T-helper 9 cell (primary cell): ENCODE results near the gene MTMR4.
A peak's percentile ranks its signal among the peaks of the same experiment; 100 is the strongest.
"Not testable (repeated sequence)": the region's sequence is repeated elsewhere in the genome, so short reads cannot be mapped to it uniquely, and the experiment has no call there.

ENCODE experiments used
- DNase-seq: peaks from one replicate; pipeline ENCODE4 v3.0.0-alpha.2; 2020

Gene MTMR4

DNA sequence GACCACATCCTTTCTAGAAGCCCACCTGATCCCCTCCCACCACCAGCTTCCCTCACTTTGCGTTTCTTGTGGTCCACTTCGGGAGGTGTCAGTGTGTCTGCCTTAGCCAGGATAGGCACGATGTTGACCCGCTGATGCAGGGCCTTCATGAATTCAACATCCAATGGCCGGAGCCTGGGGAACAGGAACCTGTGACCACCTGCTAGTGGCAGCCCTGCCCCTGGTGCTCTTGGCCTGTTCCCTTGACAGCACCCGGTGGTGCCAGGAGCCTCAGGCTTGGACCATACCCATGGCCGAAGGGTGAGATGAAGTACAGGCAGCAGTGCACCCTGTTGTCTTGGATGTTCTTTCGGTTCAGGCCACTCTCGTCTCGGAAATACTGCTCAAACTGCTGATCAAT, 7.2 kb upstream of the MTMR4 start:
- no peak for DNase-seq

DNA sequence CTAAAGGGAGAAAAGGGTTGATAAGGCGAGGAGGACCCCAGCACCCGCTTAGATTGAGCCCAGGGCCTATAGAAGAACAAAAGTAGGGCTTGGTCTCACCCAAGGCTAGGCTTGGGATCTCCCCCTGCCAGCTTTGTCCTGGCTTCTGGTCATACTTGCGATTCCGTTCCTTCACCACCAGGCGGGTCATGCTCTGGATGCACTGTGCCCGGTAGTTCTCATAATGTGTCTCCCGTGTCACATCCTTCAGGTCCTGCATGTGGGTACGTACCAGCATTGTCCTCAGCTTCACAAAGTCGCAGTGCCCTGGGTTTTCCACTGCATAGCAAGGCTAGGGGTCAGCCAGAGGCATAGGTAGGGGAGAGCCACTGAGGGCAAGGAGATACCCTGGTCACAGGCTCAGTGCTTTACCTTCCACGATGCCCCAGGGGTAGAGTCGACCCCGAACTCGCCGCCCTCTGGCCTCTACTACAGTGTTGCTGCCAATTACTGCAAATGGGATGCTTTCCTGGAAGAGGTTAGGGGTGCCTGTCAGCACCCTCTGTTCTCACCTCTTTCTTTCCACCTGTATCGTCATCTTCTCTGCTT, 6.5 kb upstream of the MTMR4 start:
- no peak for DNase-seq

DNA sequence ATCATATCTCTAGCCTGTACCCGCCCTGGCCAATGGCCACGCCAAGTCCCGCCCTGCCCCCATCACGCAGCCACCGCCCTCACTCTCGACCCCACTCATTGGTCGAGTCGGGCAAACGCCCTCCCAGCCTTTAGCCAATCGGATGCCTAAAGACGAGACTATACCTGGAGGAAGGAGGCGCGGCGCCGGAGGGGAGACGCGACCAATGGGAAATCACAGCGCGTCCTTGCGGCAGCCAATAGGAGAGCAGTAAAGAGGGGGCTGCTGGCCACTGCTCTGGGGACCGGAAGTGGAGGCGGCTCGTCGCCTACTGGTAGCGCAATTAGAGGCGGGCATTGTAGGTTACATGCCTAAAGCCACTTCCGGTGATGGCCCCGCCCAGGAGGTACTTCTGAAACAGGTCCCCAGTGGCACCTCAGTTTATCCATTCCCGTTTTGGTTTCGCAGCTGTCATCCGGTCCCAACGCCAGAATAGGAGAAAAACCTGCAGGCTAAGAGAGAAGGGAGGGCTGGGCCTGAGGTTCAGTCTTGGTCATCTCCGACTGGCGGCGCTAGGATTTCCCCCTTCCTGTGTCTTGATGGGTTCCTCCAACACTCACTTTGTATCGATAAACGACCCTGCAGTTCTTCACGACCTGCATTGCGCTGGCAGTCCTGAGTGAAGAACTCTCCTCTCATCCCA, 3.6 kb upstream of the MTMR4 start:
- DNase-seq, result peak; percentile 97

DNA sequence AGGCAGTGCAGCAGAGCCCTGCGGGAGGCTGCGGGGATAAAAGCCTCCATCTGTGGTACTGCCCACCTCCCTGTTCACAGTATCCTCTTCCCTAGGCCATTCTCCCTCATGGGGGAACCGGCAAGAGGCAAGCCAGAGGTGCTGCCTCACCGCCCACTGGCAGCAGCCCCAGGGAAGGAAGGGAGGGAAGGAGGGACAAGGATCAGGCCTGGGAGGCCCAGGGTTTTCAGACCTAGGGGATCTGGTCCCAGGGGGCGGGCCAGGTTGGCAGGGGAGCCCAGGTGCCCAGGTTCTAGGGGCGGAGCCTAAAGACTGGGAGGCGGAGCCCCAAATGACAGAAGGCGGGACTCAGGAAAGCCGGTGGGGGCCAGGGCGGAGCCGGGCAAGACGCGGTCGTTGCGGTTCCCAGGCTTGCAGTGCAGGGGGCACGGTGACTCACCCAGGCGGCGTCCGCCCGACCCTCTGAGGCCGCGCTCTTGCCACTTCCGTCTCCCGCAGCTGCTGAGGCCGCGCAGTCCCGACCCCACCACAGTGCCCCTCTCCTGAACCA, 3.0 kb upstream of the MTMR4 start:
- no peak for DNase-seq

DNA sequence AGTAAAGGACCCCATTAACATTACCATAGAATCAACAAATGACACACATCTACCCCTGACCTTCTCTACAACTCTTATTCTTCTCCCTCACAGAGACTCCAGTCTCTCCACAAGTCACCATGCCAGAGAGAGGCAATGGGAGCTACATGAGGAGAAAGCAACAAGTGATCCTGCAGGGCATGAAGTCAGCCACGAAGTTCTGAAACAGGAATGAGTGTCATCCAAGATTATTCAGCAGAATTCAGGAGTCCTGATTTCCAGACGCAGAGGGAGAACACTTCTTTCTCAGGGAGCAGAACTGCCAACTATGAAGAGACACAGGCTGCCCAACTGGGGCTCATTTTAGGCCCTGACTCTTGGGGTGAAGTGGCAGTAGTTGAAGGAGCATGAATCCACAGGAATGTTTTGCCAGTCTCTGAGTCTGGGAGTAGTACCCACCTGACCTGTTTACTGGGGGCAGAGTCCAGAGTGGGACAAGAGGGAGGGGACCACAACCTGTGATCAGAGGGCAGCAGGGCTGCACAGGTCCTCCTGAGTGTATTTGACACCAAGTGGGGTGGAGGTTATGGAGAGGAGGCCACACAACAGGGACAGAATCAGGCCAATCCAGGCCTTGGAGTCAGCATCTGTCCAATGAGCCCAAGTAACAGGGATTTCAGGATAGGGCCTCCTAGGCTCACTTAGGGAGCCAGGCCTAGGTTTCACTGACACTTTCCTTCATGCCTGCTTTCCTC, 2.4 kb upstream of the MTMR4 start:
- DNase-seq, result no peak

DNA sequence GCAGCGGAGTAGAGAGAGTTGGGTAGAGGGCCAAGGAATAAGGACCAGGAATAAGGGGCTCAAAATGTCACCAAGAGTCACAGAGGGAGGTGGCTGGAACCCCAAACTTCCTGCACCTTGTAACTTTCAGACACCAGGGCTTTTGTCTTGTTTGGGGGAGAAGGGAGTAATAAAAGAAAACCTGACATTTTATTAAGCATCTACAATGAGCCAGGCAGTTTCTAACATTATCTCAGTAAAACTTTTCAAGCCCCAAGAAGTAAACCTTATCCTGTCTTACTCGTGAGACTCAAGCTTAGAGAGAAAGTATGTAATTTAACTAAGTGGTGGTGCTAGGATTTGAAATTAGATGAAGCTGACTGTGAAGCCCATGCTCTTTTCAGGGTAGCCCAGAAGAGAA, 848 bp upstream of the MTMR4 start:
- DNase-seq, result no peak

DNA sequence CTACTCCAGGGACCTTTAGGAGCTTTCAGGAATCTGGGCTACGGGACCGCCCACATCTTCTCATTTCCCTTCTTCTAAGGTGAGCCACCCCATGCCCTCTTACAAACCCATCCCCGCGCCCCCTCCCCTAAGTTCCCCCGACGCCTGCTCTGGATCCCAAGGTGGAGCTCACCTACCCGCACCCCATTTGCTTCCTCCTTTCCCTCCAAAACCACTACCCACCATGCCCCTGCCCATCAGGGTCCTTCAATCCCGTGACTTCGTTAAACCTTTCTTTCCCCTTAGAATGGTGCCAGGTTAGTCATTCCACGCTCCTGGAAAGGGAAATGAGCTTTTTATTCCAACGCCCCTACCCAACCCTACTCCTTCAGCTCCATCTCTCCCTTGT, 326 bp upstream of the MTMR4 start:
- no peak for DNase-seq

DNA sequence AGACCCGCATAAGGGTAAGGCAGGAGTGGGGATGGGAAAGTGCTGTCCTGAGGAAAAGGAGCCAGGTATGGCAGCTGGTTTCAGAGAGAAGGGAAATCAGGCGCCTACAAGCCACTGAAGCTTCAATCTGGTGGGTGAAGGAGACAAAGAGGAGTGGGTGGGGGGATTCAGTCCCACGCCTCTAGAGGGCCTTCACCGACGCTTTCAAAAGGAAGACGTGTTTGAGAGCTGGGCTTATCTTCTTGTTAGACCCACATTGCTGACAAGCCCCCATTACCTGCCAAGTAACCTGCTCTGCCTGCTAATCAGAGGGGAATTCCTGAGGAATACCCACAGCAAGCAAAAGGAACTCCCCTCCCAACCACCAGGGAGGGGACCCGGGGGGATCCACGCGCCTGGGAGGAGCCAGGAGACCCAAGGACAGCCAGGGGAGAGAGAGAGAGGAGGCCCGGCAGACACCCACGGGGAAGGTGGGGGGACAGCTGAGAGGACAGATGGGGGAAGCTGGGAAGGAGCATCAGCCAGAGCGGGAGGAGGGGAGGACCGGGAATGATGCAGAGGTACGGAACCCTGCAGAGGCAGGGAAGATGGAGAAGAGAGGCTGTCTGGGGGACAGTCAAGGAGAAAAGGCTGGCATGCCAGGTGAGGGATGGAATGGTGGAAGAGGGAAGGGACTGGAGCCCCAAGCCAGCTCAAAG, 1.0 kb downstream of the MTMR4 start:
- DNase-seq, result peak; percentile 14

DNA sequence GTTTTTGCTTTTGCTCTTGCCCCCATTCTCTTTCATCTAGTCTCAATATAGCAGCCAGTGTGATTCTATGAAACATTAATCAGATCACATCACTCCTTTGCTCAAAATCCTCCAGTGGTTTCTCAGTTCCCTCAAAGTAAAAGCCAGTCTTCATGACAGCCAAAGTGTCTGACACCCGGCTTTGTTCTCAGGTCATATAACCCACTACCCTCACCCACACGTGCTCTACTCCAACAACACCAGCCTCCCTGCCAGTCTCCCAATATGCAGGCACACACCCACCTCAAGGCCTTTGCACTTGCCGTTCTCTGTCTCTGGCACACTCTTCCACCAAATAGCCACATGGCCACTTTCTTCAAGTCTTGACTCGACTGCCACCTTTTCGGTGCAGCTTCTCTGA, 4.4 kb downstream of the MTMR4 start:
- DNase-seq, result no peak

DNA sequence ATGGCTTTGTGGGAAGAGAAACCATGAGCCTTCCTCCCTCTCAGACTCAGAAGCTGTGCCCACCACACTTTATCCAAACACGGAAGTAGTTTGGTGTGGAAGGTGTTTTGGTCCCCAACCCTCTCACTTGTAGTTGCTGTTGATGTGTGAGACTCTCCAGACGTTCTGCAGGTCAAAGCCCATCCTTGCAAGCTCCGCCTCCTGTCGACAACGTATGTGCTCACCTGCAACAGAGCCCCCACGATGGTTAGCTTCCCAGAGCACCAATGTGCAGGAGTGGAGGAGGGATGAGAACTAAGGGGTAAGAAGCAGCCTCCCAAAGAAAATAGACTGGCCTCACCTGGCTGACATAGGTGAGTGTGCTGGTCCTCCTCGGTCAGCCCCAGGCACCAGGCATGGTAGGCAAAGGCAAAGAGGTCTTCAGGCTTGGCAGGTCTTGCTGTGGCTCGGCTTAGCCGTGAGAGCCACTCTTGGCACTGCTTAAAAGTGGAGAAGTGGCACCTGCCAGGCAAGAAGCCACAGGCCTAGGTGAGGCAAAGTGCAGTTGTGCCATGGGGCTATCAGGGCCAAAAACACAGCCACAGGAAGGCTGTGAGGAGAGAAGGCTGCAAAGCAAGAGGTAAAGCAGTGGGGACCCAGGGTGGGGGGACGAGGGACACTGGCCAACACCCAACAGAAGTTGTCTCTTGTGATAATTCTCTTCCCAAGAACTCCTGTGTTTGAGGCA, 5.9 kb downstream of the MTMR4 start:
- no peak for DNase-seq

DNA sequence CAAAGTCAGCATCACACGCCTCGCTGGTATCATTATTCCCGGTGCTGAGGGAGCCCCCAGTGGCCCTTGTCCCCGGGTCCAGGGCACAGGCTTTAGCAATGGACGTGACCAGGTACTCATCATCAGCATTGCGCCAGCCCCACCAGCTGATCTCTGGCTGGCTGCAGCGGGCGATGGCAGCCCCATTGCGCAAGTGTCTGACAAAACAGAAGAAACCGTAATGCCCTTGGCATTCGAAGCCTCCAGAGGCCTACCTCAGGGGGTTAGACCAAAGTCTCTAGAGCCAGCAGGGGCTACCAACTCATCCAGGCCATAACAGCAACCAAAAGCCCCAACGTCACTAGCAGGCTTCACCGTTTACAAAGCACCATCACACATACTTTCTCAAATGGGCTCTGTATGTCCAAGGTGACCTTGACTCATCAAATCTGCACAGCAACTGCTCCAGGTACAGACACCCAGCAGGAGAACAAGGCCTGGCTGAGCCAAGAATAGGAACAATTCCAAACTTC, 7.3 kb downstream of the MTMR4 start:
- DNase-seq, result no peak

DNA sequence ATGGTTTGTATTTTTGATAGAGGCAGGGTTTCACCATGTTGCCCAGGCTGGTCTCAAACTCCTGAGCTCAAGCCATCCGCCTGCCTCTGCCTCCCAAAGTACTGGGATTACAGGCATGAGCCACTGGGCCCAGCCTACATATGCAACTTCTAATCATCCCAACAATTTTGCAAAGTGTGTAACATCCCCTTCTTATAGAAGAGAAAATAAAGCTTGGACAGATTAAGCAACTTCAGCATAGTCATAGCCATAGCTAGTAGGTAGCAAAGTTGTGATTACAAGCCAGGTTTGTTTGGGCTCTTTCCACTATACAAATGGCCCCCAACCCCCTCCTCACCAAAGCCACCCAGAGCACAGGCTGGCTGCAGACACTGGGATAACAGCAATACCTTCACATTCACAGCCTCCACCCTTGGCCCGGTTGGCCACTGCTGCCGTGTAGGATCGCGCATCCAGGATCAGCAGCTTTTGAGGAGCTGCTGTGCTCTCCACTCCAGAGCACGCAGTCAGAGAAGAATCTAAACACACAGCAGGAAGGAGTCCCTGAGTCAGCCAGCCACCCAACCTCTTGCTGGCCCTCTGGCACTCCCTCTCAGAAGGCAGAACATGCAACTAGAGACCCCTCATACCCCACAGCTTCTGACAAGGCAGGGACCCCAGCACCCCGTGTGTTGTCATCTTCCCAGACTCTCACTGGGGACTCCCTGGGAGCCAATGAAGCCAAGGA, 7.9 kb downstream of the MTMR4 start:
- no peak for DNase-seq

DNA sequence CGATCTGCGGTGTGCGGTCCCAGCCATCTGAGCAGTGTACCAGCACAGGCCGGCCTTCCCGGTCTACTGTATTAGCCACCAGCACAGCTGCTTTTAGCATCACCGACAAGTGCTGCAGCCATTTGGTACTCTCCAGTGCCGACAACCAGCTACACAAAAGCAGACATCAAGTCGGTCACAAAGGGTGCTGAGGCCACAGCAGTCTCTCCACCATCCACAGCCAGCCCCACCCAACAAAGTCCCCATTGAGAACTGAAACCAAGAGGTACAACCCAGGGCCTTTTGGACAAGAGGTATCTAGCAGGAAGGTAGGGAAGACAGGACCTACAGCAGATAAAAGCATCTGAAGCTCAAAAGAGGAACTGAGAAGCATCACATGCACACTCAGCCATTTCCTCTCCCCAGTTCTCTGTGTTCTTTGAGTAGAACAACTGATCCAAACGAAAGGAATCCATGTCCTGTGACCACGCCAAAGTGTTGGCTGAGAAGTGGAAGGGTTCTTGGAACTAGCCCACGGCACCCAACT, 9.5 kb downstream of the MTMR4 start:
- DNase-seq, result no peak

DNA sequence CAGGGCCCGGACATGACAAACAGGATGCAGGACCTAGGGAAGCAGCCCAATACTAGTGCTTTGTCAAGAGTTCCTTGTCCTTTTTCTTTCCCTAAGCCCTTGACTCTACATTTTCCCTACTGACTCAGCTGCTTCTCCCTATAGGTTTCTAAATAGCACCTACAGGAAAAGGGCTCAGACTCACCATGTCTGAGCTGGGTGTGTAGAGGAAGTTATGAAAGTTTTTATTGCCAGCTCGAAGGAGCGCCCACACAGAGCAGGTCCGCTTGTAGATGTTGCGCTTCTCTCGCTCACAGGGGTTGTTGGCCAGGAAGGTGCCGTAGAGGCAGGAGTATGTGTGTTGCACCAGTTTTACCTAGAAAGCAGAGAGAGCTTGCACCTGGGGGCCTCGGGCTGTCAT, 10.6 kb downstream of the MTMR4 start:
- no peak for DNase-seq

DNA sequence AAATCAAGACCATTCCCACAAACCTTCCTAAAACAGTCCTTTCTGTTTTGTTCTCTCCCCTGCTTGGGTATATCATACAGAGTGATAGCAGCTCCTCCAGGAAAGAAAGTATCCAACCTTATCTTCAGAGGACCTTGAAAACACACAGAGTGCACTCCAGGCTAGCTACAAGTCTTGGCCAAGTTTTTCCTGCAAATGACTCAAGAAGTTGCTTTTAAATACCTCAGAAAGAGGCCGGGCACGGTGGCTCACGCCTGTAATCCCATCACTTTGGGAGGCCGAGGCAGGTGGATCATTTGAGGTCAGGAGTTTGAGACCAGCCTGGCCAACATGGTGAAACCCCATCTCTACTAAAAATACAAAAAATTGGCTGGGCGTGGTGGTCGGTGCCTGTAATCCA, 11.3 kb downstream of the MTMR4 start:
- not testable (repeated sequence) for DNase-seq

DNA sequence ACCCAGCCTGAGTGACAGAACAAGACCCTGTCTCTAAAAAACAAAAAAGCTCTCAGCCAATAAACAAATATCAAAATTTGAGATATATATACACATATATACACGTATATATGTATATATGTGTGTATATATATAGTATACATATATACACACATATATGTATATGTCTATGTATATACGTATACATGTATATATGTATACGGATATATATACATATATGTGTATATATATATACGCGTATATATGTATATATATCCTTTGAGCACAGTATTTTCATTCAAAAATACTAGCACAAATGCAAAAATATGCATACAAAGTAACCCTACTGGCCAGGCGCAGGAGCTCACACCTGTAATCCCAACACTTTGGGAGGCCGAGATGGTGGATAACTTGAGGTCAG, 13.0 kb downstream of the MTMR4 start:
- no peak for DNase-seq

DNA sequence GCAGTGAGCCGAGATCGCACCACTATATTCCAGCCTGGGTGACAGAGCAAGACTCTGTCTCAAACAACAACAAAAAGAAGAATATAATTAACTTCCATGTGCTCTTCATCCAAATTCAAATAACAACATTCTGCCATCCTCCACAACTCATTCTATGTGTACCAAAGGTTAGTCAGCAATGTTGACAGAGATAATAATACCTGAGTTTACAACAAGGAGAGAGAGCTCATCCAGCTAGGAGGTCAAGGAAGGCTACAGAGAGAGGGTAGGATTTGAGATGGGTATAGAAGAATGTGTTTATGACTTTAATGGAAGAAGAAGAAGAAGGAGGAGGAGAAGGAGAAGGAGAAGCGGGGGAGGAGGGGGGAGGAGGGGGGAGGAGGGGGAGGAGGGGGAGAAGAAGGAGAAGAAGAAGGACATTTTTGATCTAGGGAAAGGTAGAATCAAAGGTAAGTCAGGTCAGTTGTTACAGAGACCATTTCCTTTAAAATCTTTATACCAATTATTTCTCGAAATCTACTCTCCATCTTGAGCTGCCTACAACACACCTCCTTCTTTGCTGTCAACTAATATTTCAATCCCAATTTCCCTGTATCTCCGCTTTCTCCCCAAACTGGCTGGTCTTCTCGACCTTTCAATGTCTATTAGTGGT, 16.1 kb downstream of the MTMR4 start:
- no peak for DNase-seq

DNA sequence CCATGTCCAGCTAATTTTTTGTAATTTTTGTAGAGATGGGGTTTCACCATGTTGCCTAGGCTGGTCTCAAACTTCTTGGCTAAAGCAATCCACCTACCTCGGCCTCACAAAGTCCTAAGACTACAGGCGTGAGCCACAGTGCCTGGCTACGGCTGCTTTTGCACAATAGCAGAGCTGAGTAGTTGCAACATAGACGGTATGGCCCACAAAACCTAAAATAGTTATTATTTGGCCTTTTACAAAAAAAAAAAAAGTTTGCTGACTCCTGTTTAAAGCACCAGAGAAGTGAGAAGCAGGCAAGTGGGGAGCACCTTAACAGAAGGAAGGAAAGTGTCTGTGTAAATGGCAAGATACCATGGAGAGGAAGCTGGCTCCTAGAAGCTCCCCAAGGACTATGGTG, 20.9 kb downstream of the MTMR4 start:
- DNase-seq, result no peak

DNA sequence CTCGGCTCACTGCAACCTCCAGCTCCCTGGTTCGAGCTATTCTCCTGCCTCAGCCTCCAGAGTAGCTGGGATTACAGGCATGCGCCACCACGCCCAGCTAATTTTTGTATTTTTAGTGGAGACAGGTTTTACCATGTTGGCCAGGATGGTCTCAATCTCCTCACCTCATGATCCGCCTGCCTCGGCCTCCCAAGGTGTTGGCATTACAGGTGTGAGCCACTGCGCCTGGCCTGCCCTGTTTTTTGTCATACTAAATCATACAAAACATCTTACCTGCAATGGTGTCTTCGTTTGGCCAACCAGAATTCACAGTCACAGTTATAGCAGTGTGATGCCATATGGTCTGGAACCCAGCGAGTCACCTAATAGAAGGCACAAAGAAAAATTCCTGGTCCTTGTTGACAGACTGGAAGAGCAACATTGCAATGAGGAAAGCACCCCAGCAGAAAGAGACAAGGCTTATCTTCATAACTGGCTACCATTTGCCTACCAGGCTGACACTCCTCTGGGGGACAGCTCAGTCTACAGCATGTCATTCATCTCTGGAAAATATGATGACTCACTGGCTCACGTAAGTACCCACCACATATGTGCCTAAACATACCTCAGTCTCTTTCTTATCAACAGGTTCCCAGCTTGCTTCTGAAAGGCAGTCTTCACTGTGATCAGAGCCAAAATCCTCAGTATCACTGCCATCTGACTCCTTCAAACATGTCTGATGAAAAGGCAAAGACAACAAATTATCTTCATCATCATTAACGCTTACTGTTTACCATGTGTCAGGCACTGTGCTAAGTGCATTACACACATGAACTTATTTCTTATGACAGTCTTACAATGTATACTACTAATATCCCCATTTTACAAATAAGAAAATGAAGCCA, 22.0 kb downstream of the MTMR4 start:
- no peak for DNase-seq

DNA sequence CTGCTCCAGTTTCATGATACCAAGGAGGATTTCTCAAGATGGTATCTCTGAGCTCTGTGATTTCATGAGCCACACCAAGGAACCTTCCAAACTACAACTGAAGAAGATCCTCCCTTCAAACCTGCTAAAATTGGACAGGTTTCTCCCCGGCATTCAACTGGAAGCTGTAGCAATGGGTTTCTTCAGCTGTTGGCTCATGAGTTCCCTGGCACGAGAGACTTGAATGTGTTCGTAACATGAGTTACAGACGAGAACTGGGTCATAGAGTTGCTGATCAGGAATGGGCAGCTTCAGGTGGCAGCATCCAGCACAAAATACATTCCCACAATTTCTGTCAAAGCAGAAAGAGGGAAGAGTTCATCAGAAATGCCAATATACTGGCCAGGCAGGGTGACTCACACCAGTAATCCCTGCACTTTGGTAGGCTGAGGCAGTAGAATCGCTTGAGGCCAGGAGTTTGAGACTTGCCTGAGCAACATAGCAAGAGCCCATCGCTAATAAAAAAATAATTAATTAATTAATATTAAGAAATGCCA, 22.9 kb downstream of the MTMR4 start:
- DNase-seq, result no peak
